RPMI7951 (cell line): Measurements from ENCODE around the gene ZSCAN5B. TPM values are rescaled to one million over a fixed set of nuclear protein-coding genes. Genes with fewer than 3 reads are reported as not detected.

Experiments used
- DNase-seq: peaks from one replicate; pipeline ENCODE4 v3.0.0-alpha.2; 2012; ENCODE audit warnings: low read depth
- total RNA-seq: library from RNA; depleted of rRNA; stranded (reverse); fragments of >200 nt; shearing (Covaris generic); gene quantifications from 2 replicates; pipeline ENCODE4 v1.2.3, GENCODE V29; 2014; rRNA removed

Gene ZSCAN5B
- total RNA-seq, 1 experiment from 2014 or later = not detected

DNA sequence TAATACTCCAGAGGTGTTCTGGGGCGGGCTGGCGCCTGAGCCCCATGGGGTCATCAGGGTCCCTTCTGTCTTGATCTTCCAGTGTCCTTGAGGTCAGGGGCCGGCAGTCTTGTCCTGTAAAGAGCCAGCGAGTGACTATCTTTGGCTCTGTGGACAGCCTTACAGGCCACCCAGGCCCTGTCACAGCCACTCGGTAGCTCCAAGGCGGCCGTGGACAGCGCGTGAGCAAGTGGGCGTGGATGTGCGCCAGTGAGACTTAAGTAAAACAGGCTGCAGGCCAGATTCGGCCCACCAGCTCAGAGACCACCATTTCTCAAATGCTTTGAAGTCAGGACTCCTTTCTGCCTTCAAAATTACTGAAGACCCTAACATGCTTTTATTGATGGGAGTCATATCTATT, 52.8 kb downstream of the ZSCAN5B start:
- no peak for DNase-seq

DNA sequence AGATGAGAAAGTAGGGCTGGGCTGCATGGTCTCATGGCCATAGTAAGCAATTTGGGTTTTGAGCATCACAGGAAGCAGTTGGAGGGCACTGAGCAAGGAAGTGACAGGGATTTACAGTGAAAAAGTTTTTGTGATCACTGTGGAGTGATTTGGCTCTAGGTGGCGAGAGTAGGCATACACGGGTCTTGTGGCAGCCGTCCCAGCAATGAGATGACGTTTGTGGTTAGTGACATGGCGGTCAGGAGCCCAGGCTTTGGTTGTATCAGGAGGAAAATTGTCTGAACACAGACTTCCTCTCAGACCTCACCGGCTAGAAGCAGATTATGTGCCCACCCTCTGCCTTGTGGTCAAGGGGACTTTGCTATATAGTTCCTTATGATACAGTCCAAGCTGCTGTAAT, 53.2 kb downstream of the ZSCAN5B start:
- no peak for DNase-seq

DNA sequence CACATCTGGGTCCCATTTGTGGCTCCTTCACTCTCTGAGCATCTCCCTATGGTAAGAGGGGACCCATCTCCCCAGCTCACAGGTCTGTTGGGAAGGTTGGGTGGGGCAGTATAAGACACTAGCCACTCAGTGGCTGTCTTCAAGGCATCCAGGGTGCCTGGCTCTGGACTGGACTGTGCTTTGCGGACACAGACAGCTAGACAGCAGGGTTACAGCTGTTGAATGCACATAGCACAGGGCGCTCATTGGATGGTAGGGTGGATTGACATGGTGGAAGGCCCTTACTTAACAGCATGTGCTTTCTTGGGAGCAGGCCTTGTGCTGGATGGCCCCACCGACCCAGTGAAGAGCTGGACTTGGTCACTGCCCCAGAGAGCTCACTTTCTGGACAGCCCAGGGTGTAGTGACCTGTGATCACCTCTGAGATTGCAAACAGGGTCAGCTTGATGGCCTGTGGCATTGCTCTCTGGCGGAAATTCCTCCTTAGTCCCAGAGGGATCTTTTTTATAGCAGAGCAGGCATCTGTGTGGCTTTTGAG, 54.6 kb downstream of the ZSCAN5B start:
- DNase-seq = no peak

DNA sequence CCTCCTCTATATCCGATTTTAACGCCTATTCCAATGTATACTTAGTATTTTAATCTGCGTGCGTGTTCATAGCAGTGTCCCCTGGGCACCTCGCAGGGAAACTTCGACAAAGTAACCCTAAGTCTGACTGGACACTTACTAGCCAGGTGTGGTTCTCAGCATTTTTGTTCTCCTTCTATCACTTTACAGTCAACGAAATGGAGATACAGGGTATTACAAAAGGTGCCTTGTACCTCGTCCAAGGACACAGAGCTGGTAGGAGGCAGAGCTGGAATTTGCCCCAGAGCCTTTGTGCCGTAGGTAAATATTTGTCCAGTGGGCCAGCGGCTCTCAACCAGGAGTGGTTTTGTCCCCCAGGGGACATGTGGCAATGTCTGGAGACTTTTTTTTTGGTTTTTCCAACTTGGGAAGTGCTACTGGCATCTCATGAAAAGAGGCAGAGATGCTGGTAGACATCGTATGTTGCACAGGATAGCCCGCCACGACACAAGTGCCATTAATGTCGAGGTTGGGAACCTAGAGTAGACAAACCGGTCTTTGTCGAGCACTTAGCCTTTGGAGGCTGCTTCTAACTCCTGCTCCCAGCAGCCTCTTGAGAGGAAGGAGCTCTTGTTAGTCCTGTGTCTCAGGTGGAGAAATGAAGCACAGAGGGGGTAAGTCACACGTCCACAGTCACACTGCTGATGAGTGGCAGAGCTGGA, 55.3 kb downstream of the ZSCAN5B start:
- DNase-seq = no peak

DNA sequence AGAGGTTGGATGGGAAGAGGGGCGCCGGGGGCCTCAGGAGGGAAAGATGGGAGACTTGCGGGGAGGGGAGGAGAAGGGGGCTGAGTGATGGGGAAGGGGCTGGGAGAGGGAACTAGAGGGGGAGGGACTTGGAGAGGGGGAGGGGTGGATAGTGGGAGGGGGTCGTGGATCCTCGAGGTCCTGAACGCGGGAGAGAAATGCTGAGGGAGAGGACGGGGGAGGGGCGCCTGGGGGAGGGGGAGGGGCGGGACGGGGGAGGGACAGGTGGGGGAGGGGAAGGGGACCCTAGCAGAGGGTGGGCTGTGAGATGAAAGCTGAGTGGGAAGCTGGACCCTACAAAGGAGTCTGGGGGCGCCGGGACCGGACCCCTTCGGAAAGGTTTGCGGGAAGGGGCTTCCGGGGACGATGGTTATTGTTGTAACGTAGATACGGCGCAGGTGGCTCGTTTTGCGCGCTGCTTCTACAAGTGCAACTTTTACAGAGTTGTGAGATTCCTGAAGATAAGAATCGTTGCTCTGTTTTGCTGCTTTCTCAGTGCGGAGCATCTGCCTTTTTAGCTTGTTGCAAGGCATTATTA, 56.1 kb downstream of the ZSCAN5B start:
- DNase-seq = no peak

DNA sequence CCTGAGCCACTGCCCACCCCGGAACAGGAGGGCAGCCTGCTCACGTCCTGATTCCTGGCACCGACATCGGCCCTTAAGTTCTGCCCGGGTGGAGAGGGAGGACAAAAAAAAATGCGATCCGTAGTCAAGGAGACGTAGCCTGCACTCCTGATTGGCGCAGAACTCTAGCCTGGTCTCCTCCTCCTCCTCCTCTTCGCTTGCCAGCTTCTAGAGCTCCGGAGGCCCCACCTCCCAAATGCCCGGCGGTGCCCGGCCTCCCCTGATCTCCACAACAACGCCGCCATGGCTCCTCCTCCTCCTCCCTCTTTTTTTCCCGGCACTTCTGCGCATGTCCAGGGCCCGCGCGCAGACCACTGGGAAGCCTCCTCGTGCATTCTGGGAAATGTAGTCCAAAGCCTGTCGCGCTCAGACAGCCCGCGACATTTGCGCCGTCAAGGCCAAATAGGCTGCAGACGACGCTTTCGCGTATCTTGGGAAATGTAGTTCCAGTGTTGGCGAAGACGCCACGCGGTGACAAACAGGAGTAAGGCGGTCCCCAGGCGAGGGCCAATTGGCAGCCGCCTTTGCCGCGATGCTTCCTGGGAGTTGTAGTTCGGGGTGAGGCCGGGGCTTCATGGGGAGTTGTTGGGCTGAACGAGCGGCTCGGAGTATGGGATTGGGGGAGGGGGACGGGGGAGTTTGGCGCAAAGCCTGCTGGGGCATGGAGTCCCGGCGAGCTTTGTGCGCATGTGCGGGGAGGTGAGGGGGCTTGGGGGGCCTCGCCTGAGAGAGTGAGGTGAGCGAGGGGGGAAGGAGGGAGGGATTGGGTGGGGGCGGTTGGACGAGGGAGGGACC, 56.8 kb downstream of the ZSCAN5B start, which contains the start of gene ZNF444:
Gene ZNF444, plus strand, starts transcription at position 705 of the 834 bp plus-strand sequence. CDS start 5,625 bp downstream, outside the sequence.
- peak; percentile 99 for DNase-seq

DNA sequence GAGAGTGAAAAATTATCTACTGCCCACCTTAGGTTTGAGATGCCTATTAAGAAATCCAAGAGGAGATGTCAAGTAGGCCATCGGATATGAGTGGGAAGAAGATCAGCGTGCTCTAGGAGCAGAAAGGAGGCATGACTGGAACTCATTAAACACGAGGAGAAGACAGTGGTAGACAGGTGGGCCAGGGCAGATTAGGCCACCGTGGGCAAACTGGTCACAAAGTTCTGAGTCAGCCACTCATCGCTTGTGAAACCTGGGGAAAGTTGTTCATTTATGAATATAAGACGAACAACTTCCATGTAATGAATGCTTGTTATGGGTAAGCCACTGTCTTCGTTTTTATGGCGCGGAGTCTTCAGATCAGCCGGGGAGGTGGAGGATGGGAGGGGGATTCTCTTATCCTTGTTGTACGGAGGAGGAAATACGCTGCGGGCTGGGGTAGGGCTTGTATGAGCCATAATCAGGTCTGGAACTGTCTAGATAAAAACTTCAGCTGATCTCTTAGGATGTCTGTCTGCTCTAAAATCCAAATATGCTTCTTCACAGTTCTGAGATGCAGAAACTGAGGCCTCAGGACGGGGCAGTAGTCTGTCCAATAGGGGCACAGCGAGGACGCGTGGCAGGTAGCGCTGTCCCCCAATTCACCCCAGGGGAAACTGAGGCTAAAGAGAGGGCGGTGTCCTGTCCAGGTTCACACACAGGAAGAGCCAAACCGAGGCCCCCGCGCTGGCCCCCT, 57.6 kb downstream of the ZSCAN5B start:
- DNase-seq = peak; percentile 17

Other genes starting within 250 kb of the ZSCAN5B start
- not detected in 2 replicates for gene NLRP8, start 250.0 kb downstream of the ZSCAN5B start, total RNA-seq
- gene NLRP5, start 211.0 kb downstream of the ZSCAN5B start, total RNA-seq = not detected in 2 replicates
- 4.4 and 10.7 TPM in 2 replicates for gene ZNF787, start 76.5 kb downstream of the ZSCAN5B start, total RNA-seq
- 5.0 and 8.8 TPM in 2 replicates for gene ZNF444, start 56.5 kb downstream of the ZSCAN5B start, total RNA-seq
- not detected in 2 replicates for gene GALP, start 21.8 kb downstream of the ZSCAN5B start, total RNA-seq
- not detected in 2 replicates for gene ZSCAN5C, start 4.5 kb upstream of the ZSCAN5B start, total RNA-seq
- not detected in 2 replicates for gene EDDM13, start 75.0 kb upstream of the ZSCAN5B start, total RNA-seq
- gene ZSCAN5A, start 117.1 kb upstream of the ZSCAN5B start, total RNA-seq = 8.9 and 10.9 TPM in 2 replicates
- 0.68 and 2.6 TPM in 2 replicates for gene ZNF582, start 195.8 kb upstream of the ZSCAN5B start, total RNA-seq
- gene ZNF583, start 206.5 kb upstream of the ZSCAN5B start, total RNA-seq = 2.1 and 3.5 TPM in 2 replicates